Thyroid gland (tissue), 4 donors: ENCODE data around the gene ZMIZ1. TPM values are rescaled to one million over a fixed set of nuclear protein-coding genes. Genes with fewer than 3 reads are reported as not detected.
A peak's percentile ranks its signal among the peaks of the same experiment; 100 is the strongest.

ENCODE experiments used
- DNase-seq, 2 donors: peaks; one replicate each; pipeline ENCODE4 v3.0.0-alpha.2; 2019
- H3K27ac ChIP-seq, 3 donors: fragments of 200-600 bp; sonication (generic); 1 replicate in 2 of 3; 2 replicates in 1 of 3; pipeline ENCODE4 v1.5.1; 2016 to 2019; ENCODE audit warnings: mild to moderate bottlenecking in 1 of 3, moderate library complexity in 1 of 3
- H3K27me3 ChIP-seq: fragments of 200-600 bp; sonication (generic); one replicate; pipeline ENCODE4 v1.5.1; 2019
- H3K36me3 ChIP-seq, 2 donors: fragments of 200-600 bp; sonication (generic); one replicate each; pipeline ENCODE4 v1.5.1; 2016 to 2019
- H3K4me1 ChIP-seq, 2 donors: fragments of 200-600 bp; sonication (generic); one replicate each; pipeline ENCODE4 v1.5.1; 2017 to 2019
- H3K4me3 ChIP-seq, 3 donors: fragments of 200-600 bp; sonication (generic); replicated peaks in 1 of 3; 1 replicate in 2 of 3; 2 replicates in 1 of 3; pipeline ENCODE4 v1.5.1; 2016; ENCODE audit warnings: mild to moderate bottlenecking in 1 of 3
- H3K9me3 ChIP-seq: fragments of 200-600 bp; sonication (generic); one replicate; pipeline ENCODE4 v1.5.1; 2017
- POLR2A ChIP-seq, 2 donors: fragments of 450-650 bp; IDR thresholded peaks; one replicate each; pipeline ENCODE4 v1.6.1; 2017; ENCODE audit warnings: antibody characterized with exemption in 2 of 2, mild to moderate bottlenecking in 2 of 2, moderate library complexity in 1 of 2
- WGBS, 2 donors: methylation state at CpG; one replicate each; pipeline ENCODE4 v1.1.5; 2017; 5-methylcytosine and 5-hydroxymethylcytosine counted together
- intact Hi-C: fragments of 100-400 bp; cut with DNase I; formaldehyde crosslinking; loops from one replicate; pipeline ENCODE4 v1.15.1; 2023
- total RNA-seq, 4 donors: library from RNA; depleted of rRNA; stranded (reverse); fragments of >200 nt; gene quantifications; one replicate each; pipeline ENCODE4 v1.2.3, GENCODE V29; 2016
- TF ChIP-seq, protein P1 (sequence below), 6 experiments: fragments of 200-600 bp in 3 of 6; fragments of 450-650 bp in 3 of 6; sonication (generic) in 3 of 6; IDR thresholded peaks; one replicate each; pipeline ENCODE4 v1.5.1; 2016 to 2019; ENCODE audit warnings: antibody characterized with exemption in 6 of 6, mild to moderate bottlenecking in 2 of 6, inconsistent platforms in 1 of 6, moderate library complexity in 1 of 6

The ZMIZ1 gene
- total RNA-seq, 4 donors from 2014 or later: 59.9 to 128 (median 94.4) TPM

GRCh38 chr10:79096514-79096913 lies 27.7 kb downstream of the ZMIZ1 start:
- no peaks in the 10 kb centered on the region for H3K27me3 ChIP-seq
- H3K4me3 ChIP-seq: no peak overlapping the region
- TF ChIP-seq, protein P1, sequence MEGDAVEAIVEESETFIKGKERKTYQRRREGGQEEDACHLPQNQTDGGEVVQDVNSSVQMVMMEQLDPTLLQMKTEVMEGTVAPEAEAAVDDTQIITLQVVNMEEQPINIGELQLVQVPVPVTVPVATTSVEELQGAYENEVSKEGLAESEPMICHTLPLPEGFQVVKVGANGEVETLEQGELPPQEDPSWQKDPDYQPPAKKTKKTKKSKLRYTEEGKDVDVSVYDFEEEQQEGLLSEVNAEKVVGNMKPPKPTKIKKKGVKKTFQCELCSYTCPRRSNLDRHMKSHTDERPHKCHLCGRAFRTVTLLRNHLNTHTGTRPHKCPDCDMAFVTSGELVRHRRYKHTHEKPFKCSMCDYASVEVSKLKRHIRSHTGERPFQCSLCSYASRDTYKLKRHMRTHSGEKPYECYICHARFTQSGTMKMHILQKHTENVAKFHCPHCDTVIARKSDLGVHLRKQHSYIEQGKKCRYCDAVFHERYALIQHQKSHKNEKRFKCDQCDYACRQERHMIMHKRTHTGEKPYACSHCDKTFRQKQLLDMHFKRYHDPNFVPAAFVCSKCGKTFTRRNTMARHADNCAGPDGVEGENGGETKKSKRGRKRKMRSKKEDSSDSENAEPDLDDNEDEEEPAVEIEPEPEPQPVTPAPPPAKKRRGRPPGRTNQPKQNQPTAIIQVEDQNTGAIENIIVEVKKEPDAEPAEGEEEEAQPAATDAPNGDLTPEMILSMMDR (IDR thresholded peaks at IDR 0.05): no peak
- TF ChIP-seq POLR2A (IDR thresholded peaks at IDR 0.05): no peak
- no peaks in the 10 kb centered on the region for H3K9me3 ChIP-seq
- H3K36me3 ChIP-seq: peaks cover 0 to 4% of the 10 kb centered on the region in 2 donors
- peaks cover 77 to 98% of the 10 kb centered on the region in 2 donors for H3K4me1 ChIP-seq
- H3K27ac ChIP-seq: peak overlapping the region in 1 of 3 donors; percentile 8
- WGBS, 2 donors: 55 to 77% methylated on average over 5 of the region's 5 CpGs
- intact Hi-C loops: no loop called here
- DNase-seq: no peak

DNA sequence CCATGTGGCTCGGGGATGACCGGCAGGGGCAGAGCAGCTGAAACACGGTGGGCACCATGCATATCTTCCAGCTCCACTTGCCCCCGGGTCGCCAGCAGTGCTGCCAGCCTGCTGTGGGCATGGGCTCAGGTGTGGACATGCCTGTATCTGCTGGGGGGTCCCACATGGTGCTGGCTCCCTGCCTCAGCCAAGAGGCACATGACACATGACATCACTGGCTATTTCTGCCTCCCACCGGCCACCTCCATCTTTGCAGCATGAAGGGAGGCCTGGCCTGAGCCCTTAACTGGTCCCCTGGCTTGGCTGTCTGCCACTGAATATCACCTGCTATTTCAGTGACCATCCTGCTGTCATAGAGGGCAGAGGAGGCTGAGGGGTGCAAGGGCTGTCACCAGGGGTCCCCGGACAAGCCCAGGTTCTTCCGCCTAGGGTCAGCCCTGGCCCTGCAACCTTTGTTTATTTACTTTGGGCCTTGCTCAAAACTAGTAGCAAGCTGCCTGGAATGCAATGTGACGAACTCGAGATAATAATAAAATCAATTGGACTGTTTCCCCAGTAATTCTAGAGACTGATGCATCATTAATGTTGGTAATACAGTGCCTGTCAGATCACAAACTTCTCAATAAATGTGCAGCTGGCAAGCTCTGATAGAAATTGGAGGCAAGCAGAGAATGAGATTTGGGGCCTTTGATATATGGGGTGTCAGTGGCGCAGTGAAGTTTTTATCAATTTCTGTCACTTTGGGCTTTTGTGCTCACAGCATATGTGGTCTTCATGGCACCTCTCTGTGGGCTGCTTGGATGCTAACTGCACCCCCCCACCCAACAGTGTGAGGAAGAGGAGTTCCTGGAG lies 28.5 kb downstream of the ZMIZ1 start:
- H3K4me3 ChIP-seq: no peak overlapping the region
- intact Hi-C loops: no loop called here
- TF ChIP-seq, protein P1 (IDR thresholded peaks at IDR 0.05): no peak
- no peak for TF ChIP-seq POLR2A (IDR thresholded peaks at IDR 0.05)
- no peaks in the 10 kb centered on the region for H3K9me3 ChIP-seq
- peaks cover 82 to 99% of the 10 kb centered on the region in 2 donors for H3K4me1 ChIP-seq
- DNase-seq: no peak
- no peaks in the 10 kb centered on the region for H3K27me3 ChIP-seq
- 68 to 75% methylated on average over 10 to 11 of the region's 11 CpGs for WGBS, 2 donors
- H3K27ac ChIP-seq: peak overlapping the region in 2 of 3 donors; percentile 3 to 8
- H3K36me3 ChIP-seq: peaks cover 0 to 4% of the 10 kb centered on the region in 2 donors

DNA sequence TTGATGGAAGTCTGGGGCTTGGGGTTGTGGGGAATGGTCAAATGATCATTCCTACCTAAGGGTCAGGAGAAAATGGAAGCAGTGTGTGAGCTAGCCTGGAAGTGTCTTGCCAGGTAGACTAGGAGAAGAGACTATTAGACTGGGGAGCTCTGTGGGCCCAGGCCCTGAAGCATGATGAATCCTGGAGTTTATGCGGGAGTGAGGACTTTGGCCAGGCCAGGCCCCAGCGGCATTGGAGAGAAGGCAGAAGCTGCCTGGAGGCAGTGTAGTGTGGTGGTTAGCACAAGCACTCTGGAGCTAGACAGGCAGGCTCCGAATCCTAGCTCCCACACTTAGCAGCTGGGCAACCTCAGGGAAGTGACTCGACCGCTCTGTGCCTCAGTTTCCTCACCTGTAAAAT lies 29.3 kb downstream of the ZMIZ1 start:
- peak overlapping the region in 2 of 3 donors; percentile 3 to 93 for H3K27ac ChIP-seq
- H3K27me3 ChIP-seq: no peaks in the 10 kb centered on the region
- no peak overlapping the region for H3K4me3 ChIP-seq
- TF ChIP-seq POLR2A (IDR thresholded peaks at IDR 0.05): no peak
- TF ChIP-seq, protein P1 (IDR thresholded peaks at IDR 0.05): no peak
- H3K9me3 ChIP-seq: no peaks in the 10 kb centered on the region
- intact Hi-C loops: no loop called here
- no peak for DNase-seq
- H3K36me3 ChIP-seq: peaks cover 0 to 4% of the 10 kb centered on the region in 2 donors
- 97 to 100% methylated on average over 5 of the region's 5 CpGs for WGBS, 2 donors
- H3K4me1 ChIP-seq: peaks cover 88 to 100% of the 10 kb centered on the region in 2 donors

- intact Hi-C loops: no loop called here
Observed at GRCh38 chr10:79098596-79099015, 29.8 kb downstream of the ZMIZ1 start.

More at GRCh38 chr10:79098596-79099015, 29.8 kb downstream of the ZMIZ1 start:
- peaks cover 91 to 100% of the 10 kb centered on the region in 2 donors for H3K4me1 ChIP-seq
- DNase-seq: no peak
- H3K27me3 ChIP-seq: no peaks in the 10 kb centered on the region
- peaks cover 0 to 4% of the 10 kb centered on the region in 2 donors for H3K36me3 ChIP-seq
- no peak overlapping the region for H3K4me3 ChIP-seq
- WGBS, 2 donors: 71 to 85% methylated on average over 8 to 9 of the region's 10 CpGs
- H3K27ac ChIP-seq: peak overlapping the region in 1 of 3 donors; percentile 93
- no peaks in the 10 kb centered on the region for H3K9me3 ChIP-seq
- TF ChIP-seq POLR2A (IDR thresholded peaks at IDR 0.05): no peak
- TF ChIP-seq, protein P1 (IDR thresholded peaks at IDR 0.05): no peak
